HG02970 (cell line): Measurements from ENCODE around the gene CTPS2.
"Not testable (repeated sequence)": the region's sequence is repeated elsewhere in the genome, so short reads cannot be mapped to it uniquely, and the experiment has no call there.

ENCODE experiments used
- ATAC-seq: cut with Tn5 transposase; IDR thresholded peaks from one replicate; pipeline ENCODE4 v1.9.1; 2021; ENCODE audit warnings: mild to moderate bottlenecking, moderate library complexity, moderate number of reproducible peaks; ENCODE audit not compliant: unreplicated experiment, low FRiP score

CTPS2 gene, protein sequence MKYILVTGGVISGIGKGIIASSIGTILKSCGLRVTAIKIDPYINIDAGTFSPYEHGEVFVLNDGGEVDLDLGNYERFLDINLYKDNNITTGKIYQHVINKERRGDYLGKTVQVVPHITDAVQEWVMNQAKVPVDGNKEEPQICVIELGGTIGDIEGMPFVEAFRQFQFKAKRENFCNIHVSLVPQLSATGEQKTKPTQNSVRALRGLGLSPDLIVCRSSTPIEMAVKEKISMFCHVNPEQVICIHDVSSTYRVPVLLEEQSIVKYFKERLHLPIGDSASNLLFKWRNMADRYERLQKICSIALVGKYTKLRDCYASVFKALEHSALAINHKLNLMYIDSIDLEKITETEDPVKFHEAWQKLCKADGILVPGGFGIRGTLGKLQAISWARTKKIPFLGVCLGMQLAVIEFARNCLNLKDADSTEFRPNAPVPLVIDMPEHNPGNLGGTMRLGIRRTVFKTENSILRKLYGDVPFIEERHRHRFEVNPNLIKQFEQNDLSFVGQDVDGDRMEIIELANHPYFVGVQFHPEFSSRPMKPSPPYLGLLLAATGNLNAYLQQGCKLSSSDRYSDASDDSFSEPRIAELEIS

DNA sequence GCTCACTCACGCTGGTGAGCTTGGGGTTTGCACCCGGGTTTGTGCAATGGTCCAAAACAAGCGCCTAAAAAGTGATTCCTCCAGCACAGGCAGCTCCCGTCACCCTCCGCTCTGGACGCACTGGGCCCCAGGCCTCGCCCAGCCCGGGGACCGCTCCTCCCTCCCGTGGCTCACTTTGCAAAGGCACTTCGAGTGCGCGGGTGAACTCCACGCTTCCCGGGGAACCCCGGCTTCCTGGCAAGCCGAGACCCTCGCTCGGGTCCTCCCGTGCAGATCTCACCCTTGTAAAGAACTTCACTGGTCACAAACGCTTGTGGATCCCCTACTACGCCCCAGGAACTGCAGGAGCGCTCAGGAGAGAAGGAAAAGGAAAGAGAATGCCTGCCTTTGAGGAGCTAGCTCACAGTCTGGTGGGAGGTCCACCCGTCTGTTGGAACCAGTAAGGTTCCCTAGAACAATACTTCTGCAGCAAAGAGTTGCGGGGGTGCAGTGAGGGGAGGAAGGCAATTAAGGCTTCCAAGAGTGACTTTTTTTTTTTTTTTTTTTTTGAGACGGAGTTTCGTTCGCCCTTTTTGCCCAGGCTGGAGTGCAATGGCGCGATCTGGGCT lies at the start of gene CTPS2:
CTPS2 (minus strand) TSS at position 122 of the 608 bp plus-strand sequence. CDS start 9,767 bp downstream, outside the sequence.
- ATAC-seq, result peak; percentile 55

GRCh38 chrX:16761500-16761899 lies 49.0 kb upstream of the CTPS2 start:
- not testable (repeated sequence) for ATAC-seq

- ATAC-seq, result no peak
Measured at GRCh38 chrX:16756724-16757123, 44.3 kb upstream of the CTPS2 start.

- ATAC-seq, result no peak
Measured at GRCh38 chrX:16754019-16754418, 41.5 kb upstream of the CTPS2 start.

DNA sequence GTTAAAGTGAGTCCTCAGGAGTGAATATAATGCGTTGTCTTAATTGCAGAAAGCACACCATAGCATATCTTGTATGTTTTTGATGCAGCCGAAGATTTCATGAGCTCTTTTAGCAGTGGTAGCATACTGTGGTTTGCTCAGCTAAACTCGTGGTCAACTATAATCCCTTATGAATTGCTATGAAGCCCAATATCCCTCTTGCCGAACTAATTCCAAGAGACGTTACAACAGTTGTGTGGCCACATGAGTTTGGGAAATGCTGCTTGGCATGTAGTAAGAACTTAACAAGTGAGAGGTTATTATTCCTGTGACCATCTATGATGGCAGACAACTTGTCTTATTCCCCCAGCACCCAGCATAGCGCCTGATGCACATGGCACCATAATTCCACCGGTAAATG lies 37.7 kb upstream of the CTPS2 start:
- no peak for ATAC-seq

DNA sequence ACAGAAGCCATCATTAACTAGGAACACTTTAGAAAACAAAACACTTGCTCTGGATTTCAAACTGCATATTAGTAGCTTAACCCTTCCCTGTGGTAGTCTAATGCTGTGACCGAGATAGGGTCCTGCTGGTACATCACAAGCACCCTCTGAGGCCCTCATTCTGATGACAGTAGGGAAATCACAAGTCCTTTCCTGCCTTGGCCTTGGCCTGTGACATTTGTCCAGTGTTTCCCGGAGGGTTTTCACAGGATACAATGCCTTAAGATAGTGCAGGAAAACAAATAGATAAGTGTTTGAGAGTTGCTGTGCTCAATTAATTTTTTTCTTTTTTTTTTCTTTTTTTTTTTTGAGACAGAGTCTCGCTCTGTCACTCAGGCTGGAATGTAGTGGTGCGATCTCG lies 36.0 kb upstream of the CTPS2 start:
- ATAC-seq, result no peak

GRCh38 chrX:16745659-16746058 lies 33.2 kb upstream of the CTPS2 start:
- ATAC-seq, result no peak

- no peak for ATAC-seq
Measured at GRCh38 chrX:16745102-16745501, 32.6 kb upstream of the CTPS2 start.

DNA sequence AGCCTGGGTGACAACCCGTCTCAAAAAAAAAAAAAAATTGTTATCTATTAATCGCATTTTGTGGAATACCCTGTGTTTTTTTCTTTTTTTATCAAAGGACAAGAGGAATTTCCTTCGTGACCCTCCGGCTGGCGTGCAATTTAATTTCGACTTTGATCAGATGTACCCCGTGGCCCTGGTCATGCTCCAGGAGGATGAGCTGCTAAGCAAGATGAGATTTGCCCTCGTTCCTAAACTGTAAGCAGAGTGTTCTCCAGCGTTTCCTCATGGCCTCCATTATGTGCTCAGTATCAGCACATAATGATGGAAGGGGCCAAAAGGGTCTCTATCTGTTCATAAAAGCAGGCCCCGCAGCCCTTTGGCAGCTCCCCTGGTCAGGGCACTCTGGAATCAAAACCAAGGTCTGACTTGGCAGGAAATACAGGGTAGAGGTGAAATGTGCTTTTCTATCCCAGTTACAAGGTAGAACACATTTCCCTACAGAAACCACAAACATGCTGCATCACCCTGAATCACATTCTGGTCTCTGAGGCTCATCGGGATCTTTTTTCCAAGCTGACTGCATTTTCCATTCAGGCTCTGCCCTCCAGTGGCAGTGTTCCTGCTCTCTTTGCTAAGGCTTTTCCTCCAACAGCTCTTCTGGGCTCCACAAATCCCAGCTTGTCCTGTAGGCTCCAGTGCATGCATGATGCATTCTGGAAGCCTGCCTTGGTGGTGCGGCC lies 31.3 kb upstream of the CTPS2 start:
- ATAC-seq, result no peak

- ATAC-seq, result no peak
Measured at GRCh38 chrX:16739574-16739973, 27.1 kb upstream of the CTPS2 start.

DNA sequence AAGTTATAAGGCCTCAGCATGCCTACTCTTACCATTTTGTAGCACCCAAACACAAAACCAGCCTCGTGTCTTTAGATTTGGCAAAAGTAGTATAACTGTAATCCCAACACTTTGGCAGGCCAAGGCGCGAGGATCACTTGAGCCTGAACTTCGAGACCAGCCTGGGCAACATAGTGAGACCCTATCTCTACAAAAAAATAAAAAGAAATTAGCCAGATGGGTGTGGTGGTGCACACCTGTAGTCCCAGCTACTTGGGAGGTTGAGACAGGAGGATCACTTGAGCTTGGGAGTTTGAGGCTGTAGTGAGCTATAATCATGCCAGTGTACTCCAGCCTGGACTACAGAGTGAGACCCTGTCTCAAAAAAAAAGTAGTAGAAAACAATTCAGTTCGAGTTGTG lies 24.6 kb upstream of the CTPS2 start:
- ATAC-seq, result no peak

DNA sequence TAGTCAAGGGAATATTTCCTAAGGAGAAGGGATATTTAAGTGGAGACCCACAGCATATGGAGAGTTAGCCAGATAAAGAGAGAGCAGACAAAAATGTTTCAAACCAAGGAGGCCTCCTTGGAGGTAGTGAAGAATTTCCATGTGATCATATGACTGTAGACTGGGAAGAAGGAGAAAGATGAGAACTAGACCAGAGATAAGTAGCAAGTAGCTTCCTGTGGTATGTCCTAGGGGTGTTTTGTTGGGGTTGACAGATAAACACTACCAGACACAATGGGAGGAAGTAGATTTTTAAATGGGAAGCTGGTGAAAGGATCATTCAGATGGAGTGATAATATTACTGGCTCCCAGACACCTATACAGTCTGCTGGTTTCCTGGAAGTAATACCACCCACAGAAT lies 20.5 kb upstream of the CTPS2 start:
- no peak for ATAC-seq

GRCh38 chrX:16730450-16730849 lies 18.0 kb upstream of the CTPS2 start:
- no peak for ATAC-seq

- ATAC-seq, result no peak
Measured at GRCh38 chrX:16727637-16728036, 15.2 kb upstream of the CTPS2 start.

GRCh38 chrX:16726347-16726988 lies 14.0 kb upstream of the CTPS2 start:
- peak; percentile 50 for ATAC-seq

DNA sequence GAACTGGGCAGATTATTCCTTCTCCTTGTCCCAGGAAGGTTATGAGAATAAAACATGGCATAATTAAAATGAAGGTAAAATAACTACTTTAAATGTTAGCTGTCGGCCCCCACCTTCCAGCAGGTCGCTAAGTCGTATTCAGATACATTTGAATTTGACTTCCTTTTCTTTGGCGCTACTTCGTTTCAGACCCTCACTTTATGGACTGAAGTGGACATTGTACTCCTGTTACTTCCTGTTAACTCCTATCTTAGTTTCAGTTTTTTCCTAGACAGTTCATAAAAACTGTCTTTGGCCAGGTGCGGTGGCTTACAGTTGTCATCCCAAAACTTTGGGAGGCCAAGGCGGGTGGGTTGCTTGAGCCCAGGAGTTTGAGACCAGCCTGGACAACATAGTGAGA lies 12.6 kb upstream of the CTPS2 start:
- ATAC-seq, result no peak

DNA sequence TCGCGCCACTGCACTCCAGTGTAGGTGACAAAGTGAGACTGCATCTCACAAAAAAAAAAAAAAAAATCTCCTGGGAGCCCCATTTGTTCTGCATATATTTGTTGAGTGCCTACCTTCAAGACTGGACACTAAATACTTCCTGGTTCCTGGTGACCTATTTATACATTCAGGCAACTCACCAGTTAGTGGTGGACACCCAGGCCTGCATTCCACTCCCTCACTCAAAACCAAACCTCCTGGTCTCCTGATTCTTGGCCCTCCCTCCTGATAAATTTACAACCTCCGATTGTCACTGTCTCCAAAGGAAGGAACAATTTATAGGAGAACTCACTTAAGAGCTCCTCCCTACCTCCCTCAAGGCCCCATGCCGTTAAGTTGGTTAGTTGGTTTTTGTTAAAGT lies 10.0 kb upstream of the CTPS2 start:
- ATAC-seq, result no peak

DNA sequence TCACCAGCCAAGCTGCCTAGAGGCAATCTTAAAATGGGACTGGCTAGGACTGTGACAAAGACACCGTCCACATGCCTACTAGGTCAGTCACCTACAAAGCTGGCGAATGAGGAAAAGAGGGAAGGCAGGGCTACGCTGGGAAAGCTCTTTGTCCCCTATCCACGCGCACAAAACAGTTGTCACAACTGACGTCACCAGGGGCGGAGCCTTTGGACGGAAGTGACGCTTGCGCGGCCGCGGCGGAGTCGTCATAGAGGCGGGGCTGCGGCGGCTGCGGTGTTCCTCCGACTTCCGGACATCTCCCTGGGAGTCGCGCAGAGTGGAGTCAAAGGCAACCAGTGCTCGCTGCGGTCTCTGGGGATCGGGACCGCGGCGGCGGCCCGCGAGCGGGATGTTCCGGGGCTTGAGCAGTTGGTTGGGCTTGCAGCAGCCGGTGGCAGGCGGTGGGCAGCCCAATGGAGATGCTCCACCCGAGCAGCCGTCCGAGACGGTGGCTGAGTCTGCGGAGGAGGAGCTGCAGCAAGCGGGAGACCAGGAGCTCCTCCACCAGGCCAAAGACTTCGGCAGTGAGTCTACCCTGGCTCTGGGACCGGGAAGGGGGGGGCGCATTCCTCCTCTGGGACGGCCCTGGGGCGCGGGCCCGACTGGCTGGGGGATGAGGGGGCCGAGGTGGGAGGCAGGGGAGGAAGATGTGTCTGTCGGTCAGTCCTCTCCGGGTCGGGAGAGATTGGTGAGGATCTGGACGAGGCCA lies 7.0 kb upstream of the CTPS2 start, which contains the start of gene SYAP1:
SYAP1 (plus strand) TSS at position 279 of the 751 bp plus-strand sequence; CDS start at position 392, 113 bp downstream.
- ATAC-seq, result peak; percentile 97

- peak; percentile 36 for ATAC-seq
Measured at GRCh38 chrX:16718824-16719333, 6.4 kb upstream of the CTPS2 start.
